Measurements from ENCODE around the gene CTNNA3. TPM values are rescaled to one million over a fixed set of nuclear protein-coding genes. Genes with fewer than 3 reads are reported as not detected.

Gene CTNNA3
- total and polyA plus RNA-seq, 9 donors: 4.1 to 18.8 (median 6.3) TPM

GRCh38 chr10:67607472-67607871 lies 88.5 kb downstream of the CTNNA3 start:
- WGBS (ENCODE audit: insufficient coverage): no CpG with 5 or more reads among the region's 1 CpG
- no peaks in the 10 kb centered on the region for H3K9me3 ChIP-seq (replicated peaks; ENCODE audit: control insufficient read depth, low read depth, low read length)
- H3K27me3 ChIP-seq (ENCODE audit: control insufficient read depth, insufficient read depth, low read length): no peaks in the 10 kb centered on the region
- no peaks in the 10 kb centered on the region for H3K4me1 ChIP-seq (ENCODE audit: control insufficient read depth, insufficient read depth, low read length)
- H3K4me3 ChIP-seq (ENCODE audit: low read length): no peak overlapping the region
- no peaks in the 10 kb centered on the region for H3K36me3 ChIP-seq (ENCODE audit: control insufficient read depth, insufficient read depth, low read length)
- no peak overlapping the region for H3K27ac ChIP-seq (ENCODE audit: low read length)
- DNase-seq: no peak

GRCh38 chr10:67606572-67606971 lies 89.4 kb downstream of the CTNNA3 start:
- DNase-seq: no peak
- H3K27ac ChIP-seq (ENCODE audit: low read length): no peak overlapping the region
- H3K27me3 ChIP-seq (ENCODE audit: control insufficient read depth, insufficient read depth, low read length): no peaks in the 10 kb centered on the region
- no peaks in the 10 kb centered on the region for H3K9me3 ChIP-seq (replicated peaks; ENCODE audit: control insufficient read depth, low read depth, low read length)
- H3K4me3 ChIP-seq (ENCODE audit: low read length): no peak overlapping the region
- no peaks in the 10 kb centered on the region for H3K36me3 ChIP-seq (ENCODE audit: control insufficient read depth, insufficient read depth, low read length)
- no peaks in the 10 kb centered on the region for H3K4me1 ChIP-seq (ENCODE audit: control insufficient read depth, insufficient read depth, low read length)
- 78% methylated on average over 2 of the region's 3 CpGs for WGBS (ENCODE audit: insufficient coverage)

GRCh38 chr10:67603701-67604100 lies 92.3 kb downstream of the CTNNA3 start:
- no CpG with 5 or more reads among the region's 3 CpGs for WGBS (ENCODE audit: insufficient coverage)
- Histone ChIP-seq H3K27ac (ENCODE audit: low read length) (no peak overlapping the region), H3K27me3 (ENCODE audit: control insufficient read depth, insufficient read depth, low read length) (no peaks in the 10 kb centered on the region), H3K4me3 (ENCODE audit: low read length) (no peak overlapping the region), H3K36me3 (ENCODE audit: control insufficient read depth, insufficient read depth, low read length) (no peaks in the 10 kb centered on the region), H3K9me3 (replicated peaks; ENCODE audit: control insufficient read depth, low read depth, low read length) (no peaks in the 10 kb centered on the region), H3K4me1 (ENCODE audit: control insufficient read depth, insufficient read depth, low read length) (no peaks in the 10 kb centered on the region)
- no peak for DNase-seq

GRCh38 chr10:67603086-67603485 lies 92.9 kb downstream of the CTNNA3 start:
- Histone ChIP-seq H3K36me3 (ENCODE audit: control insufficient read depth, insufficient read depth, low read length) (no peaks in the 10 kb centered on the region), H3K27me3 (ENCODE audit: control insufficient read depth, insufficient read depth, low read length) (no peaks in the 10 kb centered on the region), H3K4me3 (ENCODE audit: low read length) (no peak overlapping the region), H3K4me1 (ENCODE audit: control insufficient read depth, insufficient read depth, low read length) (no peaks in the 10 kb centered on the region), H3K27ac (ENCODE audit: low read length) (no peak overlapping the region), H3K9me3 (replicated peaks; ENCODE audit: control insufficient read depth, low read depth, low read length) (no peaks in the 10 kb centered on the region)
- DNase-seq: peak; percentile 16
- 67% methylated on average over 5 of the region's 8 CpGs for WGBS (ENCODE audit: insufficient coverage)

- Histone ChIP-seq H3K36me3 (ENCODE audit: control insufficient read depth, insufficient read depth, low read length) (no peaks in the 10 kb centered on the region), H3K27me3 (ENCODE audit: control insufficient read depth, insufficient read depth, low read length) (no peaks in the 10 kb centered on the region), H3K9me3 (replicated peaks; ENCODE audit: control insufficient read depth, low read depth, low read length) (peaks cover under 1% of the 10 kb centered on the region), H3K4me1 (ENCODE audit: control insufficient read depth, insufficient read depth, low read length) (no peaks in the 10 kb centered on the region), H3K27ac (ENCODE audit: low read length) (no peak overlapping the region), H3K4me3 (ENCODE audit: low read length) (no peak overlapping the region)
- peak; percentile 63 for DNase-seq
- WGBS (ENCODE audit: insufficient coverage): no CpG with 5 or more reads among the region's 4 CpGs
Observed at GRCh38 chr10:67602268-67602950, 93.6 kb downstream of the CTNNA3 start.

- no peaks in the 10 kb centered on the region for H3K4me1 ChIP-seq (ENCODE audit: control insufficient read depth, insufficient read depth, low read length)
- no peaks in the 10 kb centered on the region for H3K36me3 ChIP-seq (ENCODE audit: control insufficient read depth, insufficient read depth, low read length)
- no peak overlapping the region for H3K27ac ChIP-seq (ENCODE audit: low read length)
- H3K4me3 ChIP-seq (ENCODE audit: low read length): no peak overlapping the region
- DNase-seq: no peak
- H3K27me3 ChIP-seq (ENCODE audit: control insufficient read depth, insufficient read depth, low read length): no peaks in the 10 kb centered on the region
- H3K9me3 ChIP-seq (replicated peaks; ENCODE audit: control insufficient read depth, low read depth, low read length): peaks cover 2% of the 10 kb centered on the region
Observed at GRCh38 chr10:67599597-67599996, 96.4 kb downstream of the CTNNA3 start.

- no peak overlapping the region for H3K4me3 ChIP-seq (ENCODE audit: low read length)
- no peaks in the 10 kb centered on the region for H3K4me1 ChIP-seq (ENCODE audit: control insufficient read depth, insufficient read depth, low read length)
- no peaks in the 10 kb centered on the region for H3K27me3 ChIP-seq (ENCODE audit: control insufficient read depth, insufficient read depth, low read length)
- no peaks in the 10 kb centered on the region for H3K36me3 ChIP-seq (ENCODE audit: control insufficient read depth, insufficient read depth, low read length)
- H3K27ac ChIP-seq (ENCODE audit: low read length): no peak overlapping the region
- DNase-seq: no peak
- H3K9me3 ChIP-seq (replicated peaks; ENCODE audit: control insufficient read depth, low read depth, low read length): peaks cover 6% of the 10 kb centered on the region
Observed at GRCh38 chr10:67596641-67597040, 99.4 kb downstream of the CTNNA3 start.

GRCh38 chr10:67587771-67588170 lies 108.2 kb downstream of the CTNNA3 start:
- no peaks in the 10 kb centered on the region for H3K36me3 ChIP-seq (ENCODE audit: control insufficient read depth, insufficient read depth, low read length)
- no CpG with 5 or more reads among the region's 2 CpGs for WGBS (ENCODE audit: insufficient coverage)
- H3K9me3 ChIP-seq (replicated peaks; ENCODE audit: control insufficient read depth, low read depth, low read length): peaks cover 25% of the 10 kb centered on the region
- H3K4me1 ChIP-seq (ENCODE audit: control insufficient read depth, insufficient read depth, low read length): no peaks in the 10 kb centered on the region
- no peaks in the 10 kb centered on the region for H3K27me3 ChIP-seq (ENCODE audit: control insufficient read depth, insufficient read depth, low read length)
- DNase-seq: no peak
- H3K27ac ChIP-seq (ENCODE audit: low read length): no peak overlapping the region
- H3K4me3 ChIP-seq (ENCODE audit: low read length): no peak overlapping the region

GRCh38 chr10:67575532-67575931 lies 120.5 kb downstream of the CTNNA3 start:
- no peak overlapping the region for H3K27ac ChIP-seq (ENCODE audit: low read length)
- no peaks in the 10 kb centered on the region for H3K4me1 ChIP-seq (ENCODE audit: control insufficient read depth, insufficient read depth, low read length)
- H3K27me3 ChIP-seq (ENCODE audit: control insufficient read depth, insufficient read depth, low read length): no peaks in the 10 kb centered on the region
- no peaks in the 10 kb centered on the region for H3K36me3 ChIP-seq (ENCODE audit: control insufficient read depth, insufficient read depth, low read length)
- no peak for DNase-seq
- no peak overlapping the region for H3K4me3 ChIP-seq (ENCODE audit: low read length)
- WGBS (ENCODE audit: insufficient coverage): 89% methylated on average over 1 of the region's 1 CpG
- no peaks in the 10 kb centered on the region for H3K9me3 ChIP-seq (replicated peaks; ENCODE audit: control insufficient read depth, low read depth, low read length)

GRCh38 chr10:67573484-67573883 lies 122.5 kb downstream of the CTNNA3 start:
- Histone ChIP-seq H3K27ac (ENCODE audit: low read length) (no peak overlapping the region), H3K4me1 (ENCODE audit: control insufficient read depth, insufficient read depth, low read length) (no peaks in the 10 kb centered on the region), H3K27me3 (ENCODE audit: control insufficient read depth, insufficient read depth, low read length) (no peaks in the 10 kb centered on the region), H3K4me3 (ENCODE audit: low read length) (no peak overlapping the region), H3K36me3 (ENCODE audit: control insufficient read depth, insufficient read depth, low read length) (no peaks in the 10 kb centered on the region), H3K9me3 (replicated peaks; ENCODE audit: control insufficient read depth, low read depth, low read length) (no peaks in the 10 kb centered on the region)
- WGBS (ENCODE audit: insufficient coverage): no CpG with 5 or more reads among the region's 1 CpG
- DNase-seq: no peak

- WGBS (ENCODE audit: insufficient coverage): 86% methylated on average over 2 of the region's 5 CpGs
- Histone ChIP-seq H3K27ac (ENCODE audit: low read length) (no peak overlapping the region), H3K4me3 (ENCODE audit: low read length) (no peak overlapping the region), H3K36me3 (ENCODE audit: control insufficient read depth, insufficient read depth, low read length) (no peaks in the 10 kb centered on the region), H3K9me3 (replicated peaks; ENCODE audit: control insufficient read depth, low read depth, low read length) (no peaks in the 10 kb centered on the region), H3K27me3 (ENCODE audit: control insufficient read depth, insufficient read depth, low read length) (no peaks in the 10 kb centered on the region), H3K4me1 (ENCODE audit: control insufficient read depth, insufficient read depth, low read length) (no peaks in the 10 kb centered on the region)
- DNase-seq: no peak
Observed at GRCh38 chr10:67571503-67571902, 124.5 kb downstream of the CTNNA3 start.

All from muscle of leg (tissue), 11 donors.